Type B pancreatic cell (in vitro differentiated cells): ENCODE data around the gene ABL1. TPM values are rescaled to one million over a fixed set of nuclear protein-coding genes. Genes with fewer than 3 reads are reported as not detected.

Source experiments
- DNase-seq: peaks from one replicate; pipeline ENCODE4 v3.0.0; 2021; ENCODE audit warnings: mixed read lengths; ENCODE audit not compliant: unreplicated experiment; ENCODE audit errors: extremely low spot score
- H3K27ac Mint-ChIP-seq: 2 replicates; pipeline ENCODE4 v1.8.0; 2021; ENCODE audit warnings: mild to moderate bottlenecking, mixed read lengths
- H3K27me3 Mint-ChIP-seq: 2 replicates; pipeline ENCODE4 v1.8.0; 2021; ENCODE audit warnings: mixed read lengths
- H3K36me3 Mint-ChIP-seq: 2 replicates; pipeline ENCODE4 v1.8.0; 2021; ENCODE audit warnings: mixed read lengths
- H3K4me1 Mint-ChIP-seq: one replicate; pipeline ENCODE4 v1.8.0; 2021; ENCODE audit warnings: mixed read lengths; ENCODE audit not compliant: unreplicated experiment
- H3K4me3 Mint-ChIP-seq: 2 replicates; pipeline ENCODE4 v1.8.0; 2021; ENCODE audit warnings: mild to moderate bottlenecking, mixed read lengths
- H3K9me3 Mint-ChIP-seq: 2 replicates; pipeline ENCODE4 v1.8.0; 2021; ENCODE audit warnings: mixed read lengths
- CTCF ChIP-seq: fragments of 200-600 bp; sonication (generic); conservative IDR thresholded peaks from 2 replicates; pipeline ENCODE4 v1.5.0; 2021; ENCODE audit warnings: antibody characterized with exemption, mild to moderate bottlenecking
- long read RNA-seq: library from polyadenylated mRNA; unstranded; transcript quantifications from one replicate; pipeline ENCODE4 v2.0.0, GENCODE V29; 2020
- total RNA-seq: library from RNA; stranded (reverse); gene quantifications from 2 replicates; pipeline ENCODE4 v1.2.1, GENCODE V29; 2021; ENCODE audit warnings: low replicate concordance

Gene ABL1
- total RNA-seq, result 66.6 and 91.8 TPM in 2 replicates
- long read RNA-seq, partial matches to known transcripts, result 0 of 8 reads
- long read RNA-seq, other reads (novel, unspliced or antisense), result 7 of 8 reads

- peaks cover 55% of the 10 kb centered on the region for H3K4me1 Mint-ChIP-seq
- H3K4me3 Mint-ChIP-seq, result peak within 1 kb of the TSS; percentile 99
- H3K9me3 Mint-ChIP-seq, result no peaks in the 10 kb centered on the region
- no peaks in the 10 kb centered on the region for H3K36me3 Mint-ChIP-seq
- H3K27me3 Mint-ChIP-seq, result no peaks in the 10 kb centered on the region
- peak within 1 kb of the TSS; percentile 96 for H3K27ac Mint-ChIP-seq
- TF ChIP-seq CTCF, result no peak
- peak; percentile 84 for DNase-seq
Observed at GRCh38 chr9:130834371-130835336, at the start of gene ABL1. Gene ABL1, plus strand, starts transcription at chr9:130835254. Its CDS starts 193 bp downstream, at chr9:130835447.

- TF ChIP-seq CTCF, result no peak
- no peaks in the 10 kb centered on the region for H3K27me3 Mint-ChIP-seq
- H3K4me3 Mint-ChIP-seq, result no peak overlapping the region
- H3K4me1 Mint-ChIP-seq, result peaks cover 17% of the 10 kb centered on the region
- H3K9me3 Mint-ChIP-seq, result peaks cover 15% of the 10 kb centered on the region
- H3K27ac Mint-ChIP-seq, result no peak overlapping the region
- peaks cover 3% of the 10 kb centered on the region for H3K36me3 Mint-ChIP-seq
- no peak for DNase-seq
Observed at GRCh38 chr9:130785940-130786508, 49.0 kb upstream of the ABL1 start.

GRCh38 chr9:130786526-130786925 lies 48.5 kb upstream of the ABL1 start:
- Mint-ChIP-seq H3K9me3 (peaks cover 15% of the 10 kb centered on the region), H3K4me1 (peaks cover 16% of the 10 kb centered on the region), H3K27me3 (no peaks in the 10 kb centered on the region), H3K27ac (no peak overlapping the region), H3K4me3 (no peak overlapping the region), H3K36me3 (peaks cover 4% of the 10 kb centered on the region)
- no peak for DNase-seq
- no peak for TF ChIP-seq CTCF

- no peak for TF ChIP-seq CTCF
- peaks cover 8% of the 10 kb centered on the region for H3K36me3 Mint-ChIP-seq
- H3K4me1 Mint-ChIP-seq, result peaks cover 22% of the 10 kb centered on the region
- no peak overlapping the region for H3K27ac Mint-ChIP-seq
- no peak overlapping the region for H3K4me3 Mint-ChIP-seq
- no peaks in the 10 kb centered on the region for H3K27me3 Mint-ChIP-seq
- DNase-seq, result no peak
- H3K9me3 Mint-ChIP-seq, result peaks cover 15% of the 10 kb centered on the region
Observed at GRCh38 chr9:130789747-130790672, 45.0 kb upstream of the ABL1 start.

- Mint-ChIP-seq H3K9me3 (peaks cover 15% of the 10 kb centered on the region), H3K4me1 (peaks cover 27% of the 10 kb centered on the region), H3K27ac (no peak overlapping the region), H3K36me3 (peaks cover 8% of the 10 kb centered on the region), H3K4me3 (no peak overlapping the region), H3K27me3 (no peaks in the 10 kb centered on the region)
- TF ChIP-seq CTCF, result no peak
- no peak for DNase-seq
Observed at GRCh38 chr9:130791303-130791894, 43.7 kb upstream of the ABL1 start.
